A549 (cell line): ENCODE data around the gene RSAD1. TPM values are rescaled to one million over a fixed set of nuclear protein-coding genes. Genes with fewer than 3 reads are reported as not detected.

Experiments
- ATAC-seq, 2 experiments: fragments of 200-7000 bp in 1 of 2; fragments of >200 bp in 1 of 2; cut with Nextera tagmentation in 1 of 2; cut with Tn5 transposase in 1 of 2; 3 replicates each; pipeline versions ENCODE4 v1.8.0 to v1.9.1; 2018 to 2020; ENCODE audit warnings: mild to moderate bottlenecking in 1 of 2, moderate library complexity in 1 of 2
- CTCF ChIA-PET: fragments of 300-600 bp; sonication (Branson Sonifier 250); formaldehyde crosslinking; extraction: SDS; loops from one replicate; lab custom pipeline; 2021; ENCODE audit warnings: antibody characterized with exemption, inconsistent platforms; lab: Yijun Ruan, JAX
- POLR2A ChIA-PET: fragments of 350-600 bp; formaldehyde crosslinking; extraction: SDS; loops from one replicate; lab custom pipeline; 2021; ENCODE audit warnings: antibody characterized with exemption, inconsistent platforms; lab: Yijun Ruan, JAX
- DNase-seq, 2 experiments: peaks; one replicate each; pipeline versions ENCODE4 v3.0.0 to v3.0.0-alpha.2; 2011 to 2016; ENCODE audit warnings: low read depth in 1 of 2, low spot score in 1 of 2
- FAIRE-seq: peaks from 2 replicates; lab custom pipeline; 2011; peaks lifted over from hg19 to GRCh38; lab: Jason Lieb, UNC
- H3K27ac ChIP-seq, 2 experiments: fragments of >200 bp; sonication (Bioruptor Twin); formaldehyde crosslinking; 3 replicates each; pipeline ENCODE4 v1.5.1; 2016 to 2017
- H3K4me1 ChIP-seq: fragments of >200 bp; sonication (Bioruptor Twin); formaldehyde crosslinking; 3 replicates; pipeline ENCODE4 v1.6.1; 2016
- H3K4me2 ChIP-seq: fragments of >200 bp; sonication (Bioruptor Twin); formaldehyde crosslinking; 3 replicates; pipeline ENCODE4 v1.6.1; 2016
- H3K4me3 ChIP-seq: fragments of >200 bp; sonication (Bioruptor Twin); formaldehyde crosslinking; 3 replicates; pipeline ENCODE4 v1.5.1; 2016
- H3K9me3 ChIP-seq: fragments of >200 bp; sonication (Bioruptor Twin); formaldehyde crosslinking; 3 replicates; pipeline ENCODE4 v1.6.1; 2016
- CBX2 ChIP-seq: fragments of 200-600 bp; sonication (generic); IDR thresholded peaks from 2 replicates; pipeline ENCODE4 v1.6.1; 2016; ENCODE audit warnings: low read depth, mild to moderate bottlenecking, borderline replicate concordance
- CBX8 ChIP-seq: fragments of 200-600 bp; sonication (generic); IDR thresholded peaks from 2 replicates; pipeline ENCODE4 v1.6.1; 2016
- CTCF ChIP-seq: fragments of >200 bp; sonication (Bioruptor Twin); formaldehyde crosslinking; IDR thresholded peaks from 3 replicates; pipeline ENCODE4 v1.5.1; 2016
- E2F6 ChIP-seq: IDR thresholded peaks from 2 replicates; pipeline ENCODE4 v1.6.1; 2012; ENCODE audit warnings: low read depth, borderline replicate concordance
- EP300 ChIP-seq, 2 experiments: fragments of >200 bp; sonication (Bioruptor Twin); formaldehyde crosslinking; IDR thresholded peaks; 2 replicates in 1 of 2; 3 replicates in 1 of 2; pipeline ENCODE4 v1.6.1; 2016 to 2017
- ESRRA ChIP-seq: fragments of 150-350 bp; IDR thresholded peaks from 2 replicates; pipeline ENCODE4 v1.6.1; 2014; ENCODE audit warnings: mild to moderate bottlenecking, low read length, borderline replicate concordance
- FOXS1 ChIP-seq: fragments of 250-450 bp; sonication (Bioruptor Pico); IDR thresholded peaks from 2 replicates; pipeline ENCODE4 v1.5.0; 2020; ENCODE audit warnings: mild to moderate bottlenecking, moderate library complexity
- GATA3 ChIP-seq: IDR thresholded peaks from 2 replicates; pipeline ENCODE4 v1.6.1; 2012; ENCODE audit warnings: borderline replicate concordance
- HDAC2 ChIP-seq: fragments of 200-600 bp; sonication (generic); IDR thresholded peaks from 2 replicates; pipeline ENCODE4 v1.6.1; 2016
- HOXB13 ChIP-seq: fragments of 250-450 bp; sonication (Bioruptor Pico); IDR thresholded peaks from 2 replicates; pipeline ENCODE4 v1.5.0; 2020; ENCODE audit warnings: low read depth, mild to moderate bottlenecking, moderate library complexity
- JUNB ChIP-seq: fragments of >200 bp; sonication (Bioruptor Twin); formaldehyde crosslinking; IDR thresholded peaks from 2 replicates; pipeline ENCODE4 v1.6.1; 2016
- KDM5A ChIP-seq: fragments of 200-600 bp; sonication (generic); IDR thresholded peaks from 2 replicates; pipeline ENCODE4 v1.6.1; 2016; ENCODE audit warnings: antibody characterized with exemption, mild to moderate bottlenecking
- MAFK ChIP-seq: fragments of 450-650 bp; IDR thresholded peaks from 2 replicates; pipeline ENCODE4 v1.6.1; 2014; ENCODE audit not compliant: partially characterized antibody
- MYC ChIP-seq: IDR thresholded peaks from 2 replicates; pipeline ENCODE4 v1.6.1; 2012; ENCODE audit warnings: mild to moderate bottlenecking, inconsistent platforms, low read length, improper control_type of control experiment, borderline replicate concordance
- RAD21 ChIP-seq, 2 experiments: fragments of >200 bp in 1 of 2; sonication (Bioruptor Twin) in 1 of 2; formaldehyde crosslinking in 1 of 2; IDR thresholded peaks in 1 of 2; conservative IDR thresholded peaks in 1 of 2; 2 replicates in 1 of 2; 3 replicates in 1 of 2; pipeline ENCODE4 v1.6.1; 2012 to 2018; ENCODE audit warnings: inconsistent platforms in 1 of 2
- RARB ChIP-seq: fragments of 250-450 bp; sonication (Bioruptor Pico); IDR thresholded peaks from 2 replicates; pipeline ENCODE4 v1.8.0; 2021; ENCODE audit warnings: mild to moderate bottlenecking, moderate library complexity
- RCOR1 ChIP-seq: fragments of 150-350 bp; IDR thresholded peaks from 2 replicates; pipeline ENCODE4 v1.6.1; 2014; ENCODE audit warnings: antibody characterized with exemption, low read length, low read depth
- RNF2 ChIP-seq: fragments of 200-600 bp; sonication (generic); IDR thresholded peaks from 2 replicates; pipeline ENCODE4 v1.6.1; 2016; ENCODE audit warnings: low read depth, mild to moderate bottlenecking, antibody characterized with exemption, moderate library complexity, borderline replicate concordance
- TFCP2L1 ChIP-seq: fragments of 250-450 bp; sonication (Bioruptor Pico); IDR thresholded peaks from 2 replicates; pipeline ENCODE4 v1.5.0; 2021; ENCODE audit warnings: mild to moderate bottlenecking
- ZFP36 ChIP-seq: fragments of 450-650 bp; IDR thresholded peaks from 2 replicates; pipeline ENCODE4 v1.6.1; 2014; ENCODE audit warnings: borderline replicate concordance; ENCODE audit not compliant: partially characterized antibody
- ZSCAN20 ChIP-seq: fragments of 250-450 bp; sonication (Bioruptor Pico); IDR thresholded peaks from 2 replicates; pipeline ENCODE4 v1.8.0; 2022; ENCODE audit warnings: mild to moderate bottlenecking, moderate library complexity
- WGBS: methylation state at CpG from one replicate; pipeline ENCODE4 v1.1.6; 2017; ENCODE audit errors: missing lambda C conversion rate; 5-methylcytosine and 5-hydroxymethylcytosine counted together
- polyA plus RNA-seq, 4 experiments: library from polyadenylated mRNA; depleted of rRNA in 3 of 4; stranded (reverse); fragments of >200 nt; fragmentation: RNase III in 1 of 4; extraction: RNeasy Plus Mini Kit Qiagen cat#74134 plus additional on column Dnase treatment in 1 of 4; gene quantifications; 2 replicates in 3 of 4; 3 replicates in 1 of 4; pipeline ENCODE4 v1.2.3, GENCODE V29; 2011 to 2017

The RSAD1 gene
- polyA plus RNA-seq, 2 of the 4 experiments (the other 2 are of a cell fraction), result 38.2 to 42.0 TPM

GRCh38 chr17:50468304-50469207 is 10.1 kb upstream of the RSAD1 start, which contains the start of gene CHAD:
CHAD (minus strand) TSS chr17:50468880; CDS start chr17:50468813, 67 bp downstream.
- no peak within 1 kb of the TSS for H3K4me3 ChIP-seq
- TF ChIP-seq RAD21 (conservative IDR thresholded peaks at IDR 0.05 in 1 of 2, IDR thresholded peaks at IDR 0.05 in 1 of 2) (no peak), CTCF (no peak), JUNB (no peak), RNF2 (no peak)
- ChIA-PET CTCF (interaction anchor here (1.0 to 19.6 kb wide), 5 partner anchors 7 to 71 kb away, joined by 3 to 238 read pairs (median 7); partner anchors contain the start of genes LRRC59 and RSAD1), POLR2A (no interaction called here)
- 93% methylated on average over 62 of the region's 71 CpGs for WGBS
- DNase-seq (no peak), FAIRE-seq (no peak), ATAC-seq (no peak)
- no peak within 1 kb of the TSS for H3K4me2 ChIP-seq
- no peaks in the 10 kb centered on the region for H3K9me3 ChIP-seq
- H3K4me1 ChIP-seq, result peaks cover 16% of the 10 kb centered on the region
- H3K27ac ChIP-seq, result no peak within 1 kb of the TSS

GRCh38 chr17:50469208-50469605 is 9.5 kb upstream of the RSAD1 start:
- FAIRE-seq, result no peak
- Histone ChIP-seq H3K4me3 (no peak overlapping the region), H3K27ac (no peak overlapping the region), H3K4me2 (no peak overlapping the region), H3K4me1 (peaks cover 16% of the 10 kb centered on the region), H3K9me3 (no peaks in the 10 kb centered on the region)
- ChIA-PET POLR2A (no interaction called here), CTCF (interaction anchor here (1.3 to 19.6 kb wide), 3 partner anchors 6 to 82 kb away, joined by 4 to 238 read pairs (median 5); partner anchors contain the start of gene RSAD1)
- no peak for DNase-seq
- no peak for ATAC-seq
- 95% methylated on average over 36 of the region's 37 CpGs for WGBS
- TF ChIP-seq EP300 (IDR thresholded peaks at IDR 0.05) (no peak), E2F6 (no peak), KDM5A (no peak), TFCP2L1 (no peak), CBX8 (no peak), ZSCAN20 (CRISPR knock-in tag) (no peak), HDAC2 (no peak), ZFP36 (no peak), RNF2 (no peak), ESRRA (no peak), FOXS1 (CRISPR knock-in tag) (no peak), MAFK (no peak)

- POLR2A ChIA-PET, result no interaction called here
- no peak for DNase-seq
- no peak for ATAC-seq
- 76% methylated on average over 18 of the region's 19 CpGs for WGBS
- no peak for FAIRE-seq
- Histone ChIP-seq H3K4me1 (peaks cover 16% of the 10 kb centered on the region), H3K27ac (no peak overlapping the region), H3K9me3 (no peaks in the 10 kb centered on the region), H3K4me3 (no peak overlapping the region), H3K4me2 (no peak overlapping the region)
- CTCF ChIA-PET, result interaction anchor here (0.8 to 19.6 kb wide), 4 partner anchors 6 to 356 kb away, joined by 4 to 238 read pairs (median 6); partner anchors contain the start of gene RSAD1
- TF ChIP-seq RARB (CRISPR knock-in tag) (no peak), MYC (no peak), GATA3 (no peak), CBX8 (no peak), CBX2 (no peak), RCOR1 (no peak), KDM5A (no peak), RAD21 (conservative IDR thresholded peaks at IDR 0.05 in 1 of 2, IDR thresholded peaks at IDR 0.05 in 1 of 2) (no peak), HOXB13 (no peak)
Observed at GRCh38 chr17:50469671-50470305, 8.9 kb upstream of the RSAD1 start.
